HG02759 (cell line): Measurements from ENCODE around the gene CCL27.

ENCODE experiments used
- ATAC-seq: cut with Tn5 transposase; IDR thresholded peaks from one replicate; pipeline ENCODE4 v1.9.1; 2021; ENCODE audit warnings: mild to moderate bottlenecking, moderate library complexity; ENCODE audit not compliant: unreplicated experiment

CCL27 gene, protein sequence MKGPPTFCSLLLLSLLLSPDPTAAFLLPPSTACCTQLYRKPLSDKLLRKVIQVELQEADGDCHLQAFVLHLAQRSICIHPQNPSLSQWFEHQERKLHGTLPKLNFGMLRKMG

DNA sequence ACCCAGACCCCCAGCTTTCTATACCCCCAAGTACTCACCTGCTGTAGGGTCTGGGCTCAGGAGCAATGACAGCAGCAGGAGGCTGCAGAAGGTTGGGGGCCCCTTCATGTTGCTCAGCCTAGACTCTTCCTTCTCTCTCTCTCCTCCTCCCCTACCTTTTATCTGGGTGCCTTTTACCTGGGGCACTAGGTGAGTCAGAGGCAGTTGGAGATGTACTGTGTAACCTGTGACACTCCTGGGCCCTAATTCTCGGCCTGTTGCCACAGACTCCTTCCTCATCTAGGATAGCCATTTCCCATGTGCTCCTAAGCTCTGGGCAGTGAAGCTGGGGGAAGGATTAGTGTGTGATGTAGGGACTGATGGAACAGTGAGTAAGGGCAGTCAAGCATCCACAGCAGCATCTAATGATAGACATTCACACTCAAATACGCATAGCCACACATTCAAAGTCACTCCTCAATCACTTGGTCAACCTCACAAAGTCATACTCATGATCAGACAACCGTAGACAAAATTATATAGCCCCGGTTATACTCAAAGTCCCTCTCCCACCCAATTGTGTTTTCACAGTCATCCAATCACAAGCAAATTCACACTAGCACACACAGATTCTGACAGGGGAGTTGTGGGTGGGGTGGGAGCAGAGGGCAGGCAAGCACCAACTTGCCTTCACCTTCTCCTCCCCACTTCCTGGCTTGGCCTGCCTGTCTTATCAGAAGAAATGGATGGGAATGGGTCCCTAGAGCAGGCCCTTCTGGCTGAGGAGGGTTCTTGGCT lies at the start of gene CCL27:
TSS of gene CCL27 (minus strand) at position 132 of the 777 bp plus-strand sequence. CDS start at position 108, 24 bp downstream.
- ATAC-seq: no peak

DNA sequence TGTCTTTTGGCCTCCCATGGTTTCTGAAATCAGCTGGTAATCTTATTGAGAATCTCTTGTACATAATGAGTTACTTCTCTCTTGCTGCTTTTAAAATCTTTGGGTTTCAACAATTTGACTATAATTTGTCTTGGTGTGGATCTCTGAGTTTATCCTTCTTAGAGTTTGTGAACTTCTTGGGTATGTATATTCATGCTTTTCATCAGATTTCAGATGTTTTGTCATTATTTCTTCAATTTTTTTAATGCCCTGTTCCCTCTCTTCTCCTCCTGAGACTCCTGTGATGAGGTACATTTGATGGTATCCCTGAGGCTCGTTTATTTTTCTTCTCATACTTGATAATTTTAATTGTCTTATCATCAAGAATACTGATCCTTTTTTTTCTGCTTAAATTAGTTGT lies 49.7 kb upstream of the CCL27 start:
- ATAC-seq: no peak

DNA sequence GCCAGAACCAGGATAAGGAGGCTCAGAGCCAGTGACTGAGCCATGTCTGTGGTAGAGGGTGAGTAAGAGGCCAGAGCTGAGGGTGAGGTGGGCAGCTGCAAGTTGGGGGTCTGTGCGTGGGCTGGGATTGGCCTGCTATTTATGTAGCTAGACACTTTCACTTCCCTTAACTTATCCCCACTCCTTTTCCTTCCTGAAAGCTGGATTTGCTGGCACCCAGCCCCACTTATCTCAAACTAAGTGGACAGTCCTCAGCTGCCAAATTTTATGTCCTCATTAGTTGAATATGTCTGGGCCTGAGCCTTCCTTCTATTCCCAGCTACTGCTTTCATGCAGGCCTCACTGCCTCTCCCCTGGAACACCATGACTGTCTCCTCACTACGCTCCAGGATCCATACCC lies 47.6 kb upstream of the CCL27 start, which contains the start of gene CCL21:
TSS of gene CCL21 (minus strand) at position 114 of the 400 bp plus-strand sequence. CDS start at position 44, 70 bp downstream.
- ATAC-seq: no peak

DNA sequence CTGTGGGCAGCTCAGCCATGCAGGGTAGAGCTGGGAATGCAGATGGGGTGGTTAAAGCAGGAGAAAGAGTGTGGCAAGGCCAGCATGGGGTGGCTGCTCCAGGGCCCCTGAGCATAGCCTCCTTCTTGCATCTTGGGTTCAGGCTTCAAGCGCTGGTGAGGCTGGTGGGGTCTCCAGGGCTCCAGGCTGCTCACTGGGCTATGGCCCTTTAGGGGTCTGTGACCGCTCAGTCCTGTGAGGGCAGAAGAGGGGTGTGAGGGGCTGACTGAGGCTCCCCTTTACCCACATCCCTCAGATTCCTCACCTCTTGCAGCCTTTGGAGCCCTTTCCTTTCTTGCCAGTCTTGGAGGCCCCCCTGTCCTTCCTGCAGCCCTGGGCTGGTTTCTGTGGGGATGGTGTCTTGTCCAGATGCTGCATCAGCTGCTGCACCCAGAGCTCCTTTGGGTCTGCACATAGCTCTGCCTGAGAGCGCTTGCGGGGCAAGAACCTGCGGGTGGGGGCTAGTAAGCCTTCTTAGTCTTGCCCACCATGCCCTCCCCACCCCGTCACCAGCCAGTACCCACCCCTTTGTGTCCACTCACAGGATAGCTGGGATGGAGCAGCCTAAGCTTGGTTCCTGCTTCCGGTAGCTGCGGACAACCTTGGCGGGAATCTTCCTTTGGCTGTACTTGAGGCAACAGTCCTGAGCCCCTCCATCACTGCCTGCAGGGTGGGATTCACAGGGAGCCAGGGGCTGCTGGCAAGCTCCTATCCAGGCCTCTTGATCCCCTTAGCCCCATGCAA lies 46.9 kb upstream of the CCL27 start:
- ATAC-seq: no peak

DNA sequence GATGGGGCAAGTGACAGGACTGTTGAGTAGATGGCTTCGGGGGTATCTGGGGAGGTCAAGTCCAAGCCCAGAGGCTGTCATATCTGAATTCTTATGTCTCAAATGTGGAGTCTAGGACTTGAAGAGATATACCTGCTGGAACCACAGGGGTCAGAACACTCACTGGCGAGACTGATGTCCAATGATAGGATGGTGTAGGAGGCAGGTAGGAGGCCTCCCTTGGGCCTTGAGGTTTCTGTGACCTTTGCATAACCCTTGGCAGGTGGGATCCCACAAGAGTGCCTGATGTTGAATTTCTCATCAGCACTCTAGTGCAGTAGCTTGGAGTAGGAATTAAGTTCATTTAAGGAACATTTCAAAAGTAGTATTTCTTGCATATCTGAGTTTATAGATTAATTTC lies 44.7 kb upstream of the CCL27 start:
- ATAC-seq: no peak

DNA sequence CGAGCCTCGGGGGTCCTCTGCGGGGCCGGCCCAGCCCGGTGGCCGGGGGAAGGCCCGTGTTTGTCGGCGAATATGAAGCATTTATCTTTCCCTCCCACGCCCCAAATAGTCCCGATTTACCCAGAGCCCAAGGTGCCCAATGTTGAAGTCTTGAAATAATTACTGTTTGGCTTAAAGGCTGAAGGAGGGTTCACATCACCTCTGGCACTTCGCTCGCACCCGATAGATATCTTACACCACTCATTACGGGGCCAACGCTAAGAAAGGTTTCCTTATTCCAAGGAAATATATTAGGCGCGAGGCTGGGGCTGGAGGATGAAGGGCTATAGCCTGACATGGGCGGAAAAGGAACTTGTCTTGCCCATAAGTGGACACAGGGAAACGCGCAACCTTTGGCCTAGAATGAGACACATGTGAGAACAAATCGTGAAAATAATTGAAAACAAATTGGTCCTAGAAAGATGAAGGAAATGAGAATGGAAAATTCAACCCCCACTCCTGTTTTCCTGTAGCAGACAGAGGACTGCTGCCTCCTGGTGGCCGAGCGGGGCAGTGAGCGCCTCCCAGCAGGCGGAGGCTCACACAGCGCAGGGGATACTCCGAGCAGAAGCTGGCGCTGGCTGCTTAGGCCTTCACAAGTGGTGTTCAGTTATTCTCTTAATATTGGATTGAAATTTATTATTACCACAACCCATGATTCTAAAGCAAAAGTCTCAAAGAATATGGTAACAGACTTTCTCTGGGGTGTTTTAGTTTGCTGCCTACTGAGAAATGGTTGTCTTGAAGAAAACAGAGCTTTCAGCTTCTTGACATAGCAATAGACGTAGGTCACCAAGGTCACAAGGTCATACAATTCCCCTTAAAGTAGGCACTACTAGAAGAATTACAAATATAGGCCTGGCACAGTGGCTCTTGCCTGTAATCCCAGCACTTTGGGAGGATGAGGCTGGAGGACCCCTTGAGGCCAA lies 39.6 kb upstream of the CCL27 start:
- peak; percentile 78 for ATAC-seq

DNA sequence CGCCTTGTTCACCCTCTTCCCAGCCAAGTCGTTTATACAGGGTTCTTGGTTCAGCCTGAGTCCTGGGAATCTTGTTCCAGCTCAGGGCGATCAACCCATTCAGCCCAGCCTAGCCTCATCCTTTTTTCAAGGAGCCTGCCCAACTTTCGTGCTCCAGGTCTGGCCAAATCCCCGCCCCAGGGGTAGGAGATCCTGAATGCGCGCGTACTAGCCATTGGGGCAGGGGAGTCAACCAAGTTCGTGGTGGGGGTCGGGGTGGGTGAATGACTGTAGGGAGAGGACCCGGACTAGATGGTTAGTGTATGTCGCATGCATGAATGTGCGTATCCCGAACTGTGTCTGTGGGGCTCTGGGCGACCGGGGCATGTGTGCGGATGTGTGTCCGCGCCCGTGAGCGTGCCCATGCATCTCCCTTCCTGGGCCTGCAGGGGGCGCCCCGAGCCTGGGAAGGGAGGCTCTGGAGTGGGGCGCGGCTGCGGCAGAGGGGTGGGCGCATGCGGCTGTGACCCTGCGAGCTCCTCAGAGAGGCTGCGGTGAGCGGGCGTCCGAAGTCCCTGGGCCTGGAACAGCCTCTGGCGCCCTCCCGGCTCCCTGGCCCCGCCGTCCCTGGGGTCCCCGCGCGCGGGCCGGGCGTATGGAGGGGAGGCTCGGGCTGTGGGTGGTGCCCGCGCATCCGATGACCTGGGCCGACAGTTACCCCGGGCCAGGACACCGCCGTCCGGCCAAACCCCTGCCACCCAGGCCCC lies 38.7 kb upstream of the CCL27 start:
- ATAC-seq: peak; percentile 63

DNA sequence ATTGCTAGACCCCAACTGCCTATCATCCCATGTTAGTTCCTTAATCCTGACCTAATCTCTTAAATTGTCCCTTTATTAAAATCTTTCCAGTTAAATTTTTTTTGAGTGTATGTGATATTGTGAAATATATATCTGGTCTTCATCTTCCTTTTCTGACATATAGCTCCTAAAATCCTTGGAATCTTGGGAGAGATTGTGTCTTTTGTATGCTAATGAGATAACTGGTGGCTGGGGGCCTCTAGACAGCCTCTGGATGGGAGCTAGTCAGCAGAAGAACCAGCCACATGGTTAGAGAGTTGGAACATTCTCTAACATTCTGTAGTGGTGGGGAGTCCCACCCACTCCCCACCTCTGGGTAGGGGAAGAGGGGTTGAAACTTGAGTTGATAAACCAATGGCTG lies 32.4 kb upstream of the CCL27 start:
- ATAC-seq: no peak

DNA sequence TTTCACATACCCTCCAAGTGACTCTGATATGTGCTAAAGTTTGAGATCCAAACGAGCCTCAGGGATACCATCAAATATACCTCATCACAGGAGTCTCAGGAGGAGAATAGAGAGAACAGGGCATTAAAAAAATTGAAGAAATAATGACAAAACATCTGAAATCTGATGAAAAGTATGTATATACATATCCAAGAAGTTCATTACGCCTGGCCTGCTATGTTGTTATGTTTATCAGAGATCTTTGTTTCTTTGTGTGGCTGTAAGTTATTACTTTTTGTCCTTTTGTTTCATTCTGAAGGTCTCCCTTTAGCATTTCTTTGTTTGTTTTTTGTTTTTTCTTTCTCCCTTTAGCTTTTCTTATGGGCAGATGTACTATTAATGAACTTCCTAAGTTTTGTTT lies 31.1 kb upstream of the CCL27 start:
- no peak for ATAC-seq

DNA sequence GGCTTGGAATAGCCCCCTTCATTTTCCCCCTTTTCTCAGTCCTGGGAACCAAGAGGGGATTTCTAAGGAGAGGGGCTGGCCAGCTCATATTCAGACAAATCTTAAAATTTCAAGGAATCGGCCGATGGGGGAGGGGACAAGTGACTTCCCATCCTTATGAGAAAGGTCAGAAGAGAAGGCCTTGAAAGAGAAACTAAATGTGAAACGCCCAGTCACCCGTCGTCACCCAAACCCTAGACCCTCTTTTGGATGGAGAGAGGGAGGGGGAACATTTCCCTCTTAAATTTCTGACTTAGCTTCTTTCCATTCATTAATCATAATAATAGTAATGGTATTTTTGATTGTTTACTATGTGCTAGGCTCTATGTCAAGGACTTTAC lies 29.5 kb upstream of the CCL27 start:
- no peak for ATAC-seq

DNA sequence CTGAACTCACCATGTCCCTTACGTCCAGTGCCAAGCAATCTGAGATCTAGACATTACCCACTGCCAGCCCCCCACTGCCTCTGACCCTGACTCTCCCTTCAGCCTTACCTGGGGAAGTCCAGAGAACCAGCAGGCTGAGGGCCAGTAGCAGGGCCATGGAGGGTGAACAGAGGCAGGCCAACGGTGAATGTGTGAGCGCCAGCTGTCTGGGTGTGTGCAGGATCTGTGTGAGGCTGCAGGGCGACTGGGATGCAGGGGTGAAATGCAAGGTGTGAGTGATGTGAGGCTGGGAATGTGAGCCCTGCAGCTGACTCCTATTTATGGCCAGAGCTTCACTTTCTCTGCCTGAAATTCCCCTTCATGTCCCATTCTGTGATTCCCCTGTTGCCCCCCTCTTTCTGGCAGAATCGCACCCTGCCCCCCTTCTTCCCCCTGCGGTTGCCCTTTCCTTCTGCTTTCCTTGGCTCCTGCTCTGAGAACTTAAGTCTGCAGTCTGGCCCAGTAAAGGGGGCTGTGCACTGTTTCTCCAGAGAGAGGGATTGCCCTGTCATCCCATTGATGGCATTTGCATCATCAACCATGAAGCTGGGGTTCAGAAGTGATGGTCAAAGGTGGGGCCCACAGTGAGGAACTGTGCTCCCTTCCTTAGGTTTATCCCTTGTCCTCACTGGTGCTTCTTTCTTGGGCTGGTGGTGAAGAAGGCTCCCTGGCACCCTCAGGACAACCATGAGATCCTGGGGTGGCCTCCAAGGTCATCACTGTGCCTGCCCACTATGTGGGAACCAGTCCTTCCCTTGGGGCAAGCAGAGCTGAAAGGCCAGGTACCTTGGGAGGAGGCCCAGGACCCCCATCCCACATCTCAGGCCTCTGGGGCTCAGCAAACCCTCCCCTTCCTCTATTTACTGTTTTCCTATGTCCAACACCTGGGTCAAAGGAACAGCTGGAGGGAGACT lies 28.8 kb upstream of the CCL27 start, which contains the start of gene CCL19:
TSS of gene CCL19 (minus strand) at position 294 of the 953 bp plus-strand sequence. CDS start at position 157, 137 bp downstream.
- no peak for ATAC-seq

DNA sequence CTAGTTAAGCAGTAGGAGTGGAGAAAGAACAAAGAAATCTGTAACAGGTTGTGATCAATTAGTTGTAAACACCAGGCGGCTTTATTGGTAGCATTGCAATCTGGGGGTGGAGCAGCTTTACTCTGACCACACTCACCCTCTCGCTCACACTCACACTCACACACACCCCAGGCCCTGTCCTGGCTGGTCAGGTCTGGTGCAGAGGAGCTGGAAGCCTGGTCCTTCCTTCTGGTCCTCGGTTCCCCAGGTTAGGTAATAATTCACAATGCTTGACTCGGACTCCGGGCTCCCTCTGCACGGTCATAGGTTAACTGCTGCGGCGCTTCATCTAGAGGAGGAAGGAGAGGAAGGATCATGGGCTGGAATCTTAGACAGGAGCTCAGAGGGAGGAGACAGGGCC lies 27.1 kb upstream of the CCL27 start:
- no peak for ATAC-seq

DNA sequence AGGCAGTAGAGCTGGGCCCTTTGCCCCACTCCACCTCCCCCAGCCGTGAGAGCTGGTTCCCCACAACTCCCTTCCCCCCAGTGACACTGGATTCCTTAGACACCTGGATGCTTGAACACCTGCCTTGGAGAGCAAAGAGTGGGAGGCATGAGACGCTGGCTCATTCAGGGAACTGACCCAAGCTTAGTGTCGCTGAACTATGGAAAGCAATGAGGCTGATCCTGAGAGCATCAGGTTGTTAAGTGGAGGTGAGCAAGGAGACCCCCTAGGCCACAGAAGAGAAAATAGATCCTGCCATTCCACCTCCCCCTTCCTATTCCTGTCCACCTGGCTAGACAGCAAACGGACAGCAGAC lies 26.6 kb upstream of the CCL27 start:
- ATAC-seq: no peak

DNA sequence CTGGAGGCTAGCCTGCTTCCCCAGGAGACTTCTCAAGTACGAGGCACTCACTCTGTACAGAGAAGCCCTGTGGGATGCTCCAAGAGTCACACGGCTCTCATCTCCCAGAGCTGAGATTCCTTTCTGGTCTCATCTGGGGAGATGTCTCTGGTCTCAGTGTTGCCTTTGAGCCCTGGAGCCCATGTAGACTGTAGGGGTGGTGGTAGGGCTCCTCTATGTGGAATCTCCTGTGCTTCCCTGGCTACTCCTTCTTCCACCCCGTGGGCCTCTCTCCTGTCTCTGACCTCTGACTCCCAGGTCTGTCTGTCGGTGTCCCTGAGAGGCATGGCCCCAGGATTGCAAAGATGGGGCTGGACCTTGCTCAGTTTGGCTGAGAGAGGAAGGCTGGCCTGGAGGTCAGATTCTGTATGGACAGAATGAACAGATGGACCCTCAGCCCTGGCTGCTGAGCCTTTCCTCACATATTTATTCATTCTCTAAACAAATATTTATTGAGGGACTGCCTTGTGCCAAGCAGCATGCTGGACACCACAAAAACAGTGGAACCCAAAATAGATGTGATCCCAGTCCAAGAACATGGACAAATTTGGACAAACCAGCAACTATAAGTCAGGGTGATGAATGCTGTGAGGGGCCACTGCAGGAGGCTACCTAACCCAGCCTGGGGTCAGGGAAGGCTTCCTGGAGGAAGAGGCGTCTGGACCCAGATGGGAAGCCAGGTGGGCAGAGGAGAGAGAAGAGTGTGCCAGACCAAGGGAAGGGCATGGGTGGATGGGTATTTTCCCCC lies 26.1 kb upstream of the CCL27 start:
- ATAC-seq: no peak

DNA sequence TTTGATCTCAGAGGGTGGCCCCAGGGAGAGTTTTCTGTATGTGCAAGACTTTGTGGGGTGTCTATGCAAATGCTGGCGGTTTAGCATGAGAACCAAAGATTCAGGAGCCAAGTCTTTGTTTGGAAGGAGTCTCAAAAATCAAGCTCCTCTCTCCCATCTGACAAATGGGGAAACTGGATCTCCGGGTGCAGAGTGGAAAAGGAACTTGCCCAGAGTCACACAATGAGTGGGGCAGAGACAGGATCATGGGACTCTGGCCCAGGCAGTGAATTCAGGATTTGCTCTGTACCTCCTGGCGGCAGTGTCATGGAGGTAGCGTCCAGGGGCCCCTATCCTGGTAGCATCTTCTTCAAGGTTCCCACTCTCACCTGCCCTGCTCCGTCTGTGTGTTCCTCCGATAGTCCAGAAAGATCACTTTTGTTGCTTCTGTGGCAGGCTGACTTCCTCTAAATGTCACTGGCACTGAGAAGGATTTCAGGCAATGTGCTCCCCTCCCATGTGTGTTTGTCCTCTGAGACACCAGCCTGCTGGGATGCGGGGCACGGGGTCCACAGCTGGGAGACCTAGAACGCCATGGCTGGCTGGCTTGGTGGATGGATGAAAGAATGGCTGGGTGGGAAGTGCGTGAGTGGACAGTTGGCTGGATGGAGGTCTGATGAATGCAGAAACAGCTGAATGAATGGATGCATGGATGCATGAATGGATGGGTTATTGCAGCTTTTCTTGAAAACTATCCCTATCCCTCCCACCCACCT lies 25.0 kb upstream of the CCL27 start:
- ATAC-seq: no peak

DNA sequence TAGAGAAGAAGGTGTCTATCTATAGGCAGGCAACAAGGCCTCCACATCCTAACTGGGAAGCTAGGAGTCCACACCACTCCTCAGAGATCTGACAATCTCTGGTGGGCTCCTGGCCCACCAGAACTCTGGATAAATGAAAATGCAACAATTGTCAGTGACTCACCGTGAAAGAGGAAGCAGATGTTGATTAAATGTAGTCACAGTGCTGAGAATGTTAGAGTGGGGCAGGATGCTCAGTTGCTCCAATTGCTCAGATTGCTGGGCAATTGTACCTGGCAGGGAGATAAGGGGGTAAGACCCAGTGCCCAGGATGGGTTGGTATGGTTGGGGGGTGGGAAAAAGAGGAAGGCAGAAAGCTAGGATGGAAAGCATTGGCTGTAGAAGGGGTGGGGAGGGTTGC lies 24.3 kb upstream of the CCL27 start:
- no peak for ATAC-seq

DNA sequence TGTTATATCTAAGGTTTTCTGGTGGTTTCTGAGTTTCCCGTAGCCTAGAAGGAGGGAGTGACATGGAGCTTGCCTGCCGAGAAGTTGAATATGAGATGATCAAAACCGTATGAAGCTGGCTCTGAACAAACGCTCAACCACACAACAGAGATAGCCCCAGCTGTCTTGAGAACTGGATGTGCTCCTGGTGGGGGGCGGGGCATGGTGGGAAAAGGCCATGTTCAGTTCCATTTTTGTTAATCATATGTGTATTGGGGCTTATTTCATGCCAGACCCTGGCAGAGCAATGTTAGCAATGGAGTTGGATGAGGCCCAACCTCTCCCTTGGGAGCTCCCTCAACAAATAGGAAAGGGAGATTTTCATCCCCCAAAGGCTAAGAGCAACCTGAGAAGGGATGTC lies 23.8 kb upstream of the CCL27 start:
- no peak for ATAC-seq
